NCI-H1436 (cell line): Measurements from ENCODE around the gene AUTS2.

Source experiments
- DNase-seq: peaks from one replicate; lab custom pipeline; 2025; lab: John Stamatoyannopoulos, UW

Gene AUTS2

GRCh38 chr7:69656890-69657289 is 58.6 kb downstream of the AUTS2 start:
- no peak for DNase-seq

- DNase-seq, result no peak
Measured at GRCh38 chr7:69657331-69657730, 59.1 kb downstream of the AUTS2 start.

DNA sequence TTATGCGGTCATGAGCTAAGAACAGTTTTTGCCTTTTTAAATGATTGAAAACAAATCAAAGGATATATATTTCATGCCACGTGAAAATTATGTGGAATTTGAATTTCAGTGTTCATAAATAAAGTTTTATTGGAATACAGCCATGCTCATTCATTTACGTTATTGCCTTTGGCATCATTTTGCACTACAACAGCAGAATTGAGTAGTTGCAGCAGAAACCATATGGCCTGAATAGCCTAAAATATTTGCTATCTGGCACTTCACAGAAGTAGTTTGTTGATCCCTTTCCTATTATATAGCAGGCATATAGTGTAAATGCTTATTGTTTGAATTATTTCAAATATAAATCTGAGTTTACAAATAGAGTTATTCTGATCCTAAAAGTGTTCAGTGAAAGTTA is 59.7 kb downstream of the AUTS2 start:
- DNase-seq, result no peak

DNA sequence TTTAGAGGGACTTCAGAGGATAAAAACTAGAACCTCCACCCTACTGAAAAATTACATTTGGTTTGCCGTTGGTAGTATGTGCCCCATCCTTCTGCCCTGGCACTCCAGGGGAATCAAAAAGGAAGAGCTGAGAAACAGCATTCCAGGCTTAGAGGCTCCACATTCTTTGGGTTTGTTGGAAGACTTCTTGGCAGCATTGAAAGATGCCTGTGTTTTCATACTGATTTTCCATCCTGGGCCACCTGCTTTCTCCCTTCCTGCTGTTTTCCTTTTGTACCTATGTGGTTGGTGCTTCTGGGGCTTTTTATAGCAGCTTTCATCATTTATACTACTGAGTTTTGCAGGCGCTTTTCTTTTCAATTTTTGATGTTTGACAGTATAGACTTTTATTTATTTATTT is 61.7 kb downstream of the AUTS2 start:
- no peak for DNase-seq

DNA sequence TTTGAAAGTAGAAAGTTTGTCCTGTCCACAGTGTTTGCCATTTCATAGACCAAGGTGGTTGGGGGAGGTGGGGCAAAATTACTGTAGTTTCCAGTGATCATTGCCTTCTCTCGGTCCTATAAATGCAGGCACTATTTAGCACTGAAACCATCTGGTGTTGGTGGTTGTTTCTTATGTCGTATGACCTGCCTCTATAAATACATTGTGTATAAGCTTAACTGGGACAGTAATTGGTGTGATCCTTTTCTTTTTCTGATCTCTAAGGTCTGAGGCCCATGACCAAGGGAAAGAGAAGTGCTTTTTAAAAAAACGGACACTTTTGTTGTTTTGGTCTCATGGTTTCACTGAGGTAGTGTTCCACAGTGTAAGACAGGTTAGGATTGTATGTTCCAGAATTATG is 63.1 kb downstream of the AUTS2 start:
- no peak for DNase-seq

- no peak for DNase-seq
Measured at GRCh38 chr7:69663911-69664832, 65.9 kb downstream of the AUTS2 start.

DNA sequence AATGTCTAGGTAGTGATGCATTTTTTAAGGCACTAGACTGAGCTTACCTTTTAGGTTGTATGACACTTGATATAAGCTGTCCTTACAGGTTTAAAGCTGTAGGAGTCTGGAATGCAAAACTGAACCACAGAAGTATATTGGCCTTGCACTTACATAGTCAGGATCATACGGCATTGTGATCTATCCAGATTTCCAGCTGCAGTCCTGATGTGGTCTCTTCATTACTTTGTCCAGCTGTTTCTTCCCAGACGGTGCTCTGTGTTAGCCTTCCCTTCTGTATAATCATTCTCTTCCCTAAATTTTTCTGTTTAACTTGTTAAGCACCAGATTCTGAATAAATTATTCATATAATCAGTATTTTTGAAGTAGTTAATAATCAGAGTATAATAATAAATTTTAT is 67.1 kb downstream of the AUTS2 start:
- no peak for DNase-seq

DNA sequence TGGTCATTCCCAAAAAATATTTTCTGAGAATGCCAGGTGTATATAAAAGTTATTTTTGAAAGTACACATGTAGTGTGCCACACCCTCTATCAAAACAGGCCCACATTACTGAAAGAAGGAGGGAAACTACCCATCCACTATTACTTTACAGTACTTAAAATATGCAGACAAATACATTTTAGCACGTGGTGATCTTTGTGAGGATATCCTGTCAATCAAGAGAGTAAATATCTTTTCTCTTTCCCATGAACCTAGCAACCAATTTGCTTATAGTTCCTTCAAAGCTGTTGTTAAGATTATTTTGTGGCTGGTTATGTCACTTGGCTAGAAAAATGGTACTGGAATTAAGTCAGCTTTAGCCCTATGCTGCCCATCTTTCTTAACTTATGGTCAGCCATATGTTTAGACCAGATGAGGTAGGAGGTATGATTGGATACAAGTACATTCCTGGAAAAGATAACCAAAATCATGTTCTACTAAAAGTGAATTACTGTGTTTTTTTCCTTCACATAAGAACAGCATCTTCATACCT is 70.1 kb downstream of the AUTS2 start:
- DNase-seq, result no peak

- DNase-seq, result no peak
Measured at GRCh38 chr7:69670701-69671100, 72.4 kb downstream of the AUTS2 start.

DNA sequence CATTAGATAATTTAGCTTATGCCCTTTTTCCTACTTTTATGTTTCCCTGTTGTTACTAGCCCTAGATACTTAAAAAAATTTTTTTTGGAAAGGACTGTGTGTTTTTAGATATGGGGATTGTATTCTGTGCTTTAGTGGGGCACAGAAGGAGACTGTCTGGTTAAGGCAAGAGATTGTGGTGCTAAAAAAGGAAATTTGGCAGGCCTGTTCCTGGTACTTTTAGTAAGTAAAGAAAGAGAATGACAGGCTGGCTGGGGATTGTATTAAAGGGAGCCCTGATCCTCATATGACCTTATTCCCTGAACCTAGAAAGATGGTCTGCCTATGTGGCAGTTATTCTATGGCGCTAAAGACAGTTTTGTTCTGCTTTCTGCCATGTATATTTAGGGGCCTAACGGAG is 74.8 kb downstream of the AUTS2 start:
- DNase-seq, result no peak

DNA sequence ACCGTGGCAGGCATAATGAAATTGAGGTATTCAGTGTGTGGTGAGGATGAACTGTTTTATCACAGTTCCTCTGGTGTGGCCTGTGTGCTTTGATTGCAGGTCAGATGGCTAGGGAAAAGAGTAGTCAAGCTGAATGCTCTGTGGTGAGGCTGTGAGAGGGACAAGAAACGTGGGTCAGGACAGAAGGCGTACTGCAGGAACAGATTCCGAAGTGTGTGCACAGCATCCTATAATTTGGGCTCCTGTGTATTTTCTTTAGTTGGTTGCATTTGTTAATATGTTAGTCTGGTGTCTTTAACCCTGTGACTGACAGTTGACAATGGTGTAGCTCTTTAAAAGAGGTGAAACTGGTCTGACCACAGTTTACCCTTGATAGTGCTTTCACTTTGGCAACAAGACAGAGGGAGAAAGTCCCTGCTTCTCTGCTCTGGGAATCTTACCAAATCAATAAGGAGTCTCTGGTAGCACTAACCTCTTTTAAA is 76.5 kb downstream of the AUTS2 start:
- DNase-seq, result no peak

- no peak for DNase-seq
Measured at GRCh38 chr7:69676247-69676646, 78.0 kb downstream of the AUTS2 start.

DNA sequence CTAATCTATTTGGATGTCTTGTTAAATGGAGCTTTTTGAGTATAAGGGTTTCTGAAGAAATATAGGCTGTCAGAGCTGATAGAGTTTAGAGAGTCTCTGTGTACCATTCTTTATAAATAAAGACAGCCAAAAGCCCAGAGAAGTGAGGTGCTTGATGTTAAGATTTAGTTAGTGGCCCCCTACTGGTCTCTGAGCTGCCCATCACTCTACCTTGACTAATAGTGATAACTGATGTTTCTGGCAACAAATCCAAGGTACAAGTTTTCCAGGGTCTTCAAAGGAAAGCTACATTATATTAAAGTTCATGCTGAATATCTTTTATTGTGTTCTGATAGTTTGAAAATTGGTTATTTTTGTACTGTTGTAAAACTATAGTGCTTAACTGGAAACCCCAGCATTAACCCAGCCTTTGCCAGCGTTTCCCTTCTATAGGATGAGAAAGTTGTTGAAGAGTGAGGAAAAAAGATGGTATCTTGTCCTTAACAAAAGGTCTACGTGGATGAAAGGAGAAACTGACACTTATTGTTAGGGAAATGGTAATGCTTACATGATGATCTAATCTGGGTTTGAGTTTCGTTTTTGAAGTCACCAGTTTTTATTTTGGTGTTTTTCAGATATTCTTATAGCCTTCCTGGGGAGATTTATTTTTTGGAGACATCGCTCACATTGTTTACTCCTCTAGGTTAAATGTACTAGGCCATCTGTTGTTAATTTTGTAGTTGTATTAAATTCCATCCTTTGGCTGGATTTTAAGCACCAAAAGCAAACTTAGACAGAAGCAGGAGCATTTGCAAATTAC is 79.0 kb downstream of the AUTS2 start:
- DNase-seq, result no peak

GRCh38 chr7:69677881-69678493 is 79.7 kb downstream of the AUTS2 start:
- no peak for DNase-seq

GRCh38 chr7:69678494-69679187 is 80.4 kb downstream of the AUTS2 start:
- no peak for DNase-seq

GRCh38 chr7:69681181-69681580 is 82.9 kb downstream of the AUTS2 start:
- no peak for DNase-seq

- DNase-seq, result no peak
Measured at GRCh38 chr7:69682518-69682917, 84.2 kb downstream of the AUTS2 start.

GRCh38 chr7:69683002-69683401 is 84.7 kb downstream of the AUTS2 start:
- DNase-seq, result no peak

DNA sequence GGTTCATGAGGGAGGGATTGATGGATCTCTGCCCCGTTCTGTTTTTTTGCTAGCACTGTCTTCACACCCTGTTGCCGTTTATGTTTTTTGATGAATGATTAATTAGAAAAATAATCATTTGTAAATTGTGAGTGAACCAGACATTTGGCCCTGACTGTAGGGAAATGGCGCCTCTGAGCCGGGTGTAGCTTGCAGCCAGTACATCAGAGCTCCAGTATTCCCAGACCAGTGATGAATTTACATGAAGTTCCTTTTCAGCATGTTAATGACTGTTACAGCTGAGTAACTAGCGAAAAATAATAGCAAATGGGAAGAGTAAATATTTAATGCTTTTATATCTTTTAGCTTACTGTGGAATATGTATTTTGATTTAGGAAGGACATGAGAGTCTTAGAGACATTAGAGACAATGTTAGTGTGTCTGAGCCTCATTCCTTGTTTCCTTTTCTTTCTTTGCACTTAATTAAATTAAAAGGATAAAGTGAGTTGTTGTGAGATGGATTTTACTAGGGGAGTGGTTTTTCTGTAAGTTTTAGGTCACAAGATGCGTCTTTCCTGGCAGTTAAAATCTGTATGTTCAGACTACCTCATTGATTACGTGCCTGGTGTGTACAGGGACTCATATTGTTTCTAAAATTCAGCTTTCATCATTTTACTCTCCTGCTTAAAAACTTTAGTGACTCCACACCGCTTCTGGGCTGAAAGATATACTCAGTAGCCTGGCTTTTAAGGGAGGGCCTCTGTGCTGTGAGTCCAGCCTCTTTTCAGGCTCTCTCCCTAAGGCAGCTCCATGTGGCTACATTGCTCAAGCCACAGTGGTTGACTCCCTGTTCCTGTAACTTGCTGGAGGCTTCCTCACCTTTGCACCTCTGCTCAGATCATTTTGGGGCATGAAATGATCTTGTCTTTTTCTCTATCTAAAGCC is 86.4 kb downstream of the AUTS2 start:
- no peak for DNase-seq

DNA sequence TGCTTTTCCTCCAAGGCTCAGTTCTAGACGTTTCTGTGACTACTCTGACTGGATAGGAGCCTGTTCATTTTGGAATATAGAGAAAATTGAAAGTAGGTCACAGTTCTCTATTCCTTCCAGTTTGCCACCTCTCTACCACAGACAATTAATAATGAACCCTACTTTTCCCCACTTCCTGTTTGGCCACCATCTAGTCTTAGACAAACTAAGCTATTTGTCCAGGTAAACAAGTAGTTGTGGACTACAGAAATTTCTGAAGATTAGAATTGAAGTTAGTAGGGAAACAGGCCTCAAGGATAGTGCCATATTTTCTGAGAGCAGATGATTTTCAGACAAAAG is 87.0 kb downstream of the AUTS2 start:
- DNase-seq, result no peak

GRCh38 chr7:69686366-69686765 is 88.1 kb downstream of the AUTS2 start:
- DNase-seq, result no peak
